Mesenchymal stem cell (in vitro differentiated cells and primary cell): ENCODE data around the gene CCSER1. TPM values are rescaled to one million over a fixed set of nuclear protein-coding genes. Genes with fewer than 3 reads are reported as not detected.

ENCODE experiments used
- DNase-seq: peaks from one replicate; pipeline ENCODE4 v3.0.0-alpha.2; 2013
- H2AFZ ChIP-seq: one replicate; pipeline ENCODE4 v1.6.1; 2013; ENCODE audit warnings: low read depth, mild to moderate bottlenecking, control low read depth, inconsistent platforms, low read length, moderate library complexity
- H2AK5ac ChIP-seq: 2 replicates; pipeline ENCODE4 v1.6.1; 2013; ENCODE audit warnings: low read length, moderate library complexity, mild to moderate bottlenecking, inconsistent platforms; ENCODE audit not compliant: severe bottlenecking
- H2BK120ac ChIP-seq: one replicate; pipeline ENCODE4 v1.6.1; 2013; ENCODE audit warnings: low read depth, mild to moderate bottlenecking, inconsistent platforms, low read length, moderate library complexity
- H2BK12ac ChIP-seq, 2 experiments: one replicate each; pipeline ENCODE4 v1.6.1; 2013; ENCODE audit warnings: inconsistent platforms in 2 of 2, low read length in 2 of 2, mild to moderate bottlenecking in 2 of 2, moderate library complexity in 2 of 2, control low read depth in 1 of 2
- H2BK15ac ChIP-seq: one replicate; pipeline ENCODE4 v1.6.1; 2013; ENCODE audit warnings: mild to moderate bottlenecking, low read depth, inconsistent platforms; ENCODE audit not compliant: poor library complexity, severe bottlenecking
- H2BK5ac ChIP-seq: 2 replicates; pipeline ENCODE4 v1.6.1; 2013; ENCODE audit warnings: low read depth, mild to moderate bottlenecking, low read length, control low read depth, inconsistent platforms; ENCODE audit not compliant: poor library complexity, severe bottlenecking
- H3K14ac ChIP-seq, 2 experiments: one replicate each; pipeline ENCODE4 v1.6.1; 2013; ENCODE audit warnings: inconsistent platforms in 2 of 2, low read length in 2 of 2, control low read depth in 1 of 2, mild to moderate bottlenecking in 1 of 2, moderate library complexity in 1 of 2
- H3K18ac ChIP-seq, 2 experiments: one replicate each; pipeline ENCODE4 v1.6.1; 2013; ENCODE audit warnings: inconsistent platforms in 2 of 2, low read length in 2 of 2, control low read depth in 1 of 2, low read depth in 1 of 2, mild to moderate bottlenecking in 1 of 2
- H3K23ac ChIP-seq, 2 experiments: one replicate each; pipeline ENCODE4 v1.6.1; 2013; ENCODE audit warnings: inconsistent platforms in 2 of 2, low read length in 2 of 2, mild to moderate bottlenecking in 2 of 2, moderate library complexity in 2 of 2, control low read depth in 1 of 2
- H3K27ac ChIP-seq: 2 replicates; pipeline ENCODE4 v1.5.1; 2013; ENCODE audit warnings: mild to moderate bottlenecking, moderate library complexity, low read length, control low read depth, inconsistent platforms; ENCODE audit not compliant: poor library complexity, severe bottlenecking
- H3K27me3 ChIP-seq, 2 experiments: 2 replicates each; pipeline versions ENCODE4 v1.6.1 to v1.7.0; 2013; ENCODE audit warnings: low read length in 2 of 2, mild to moderate bottlenecking in 2 of 2, moderate library complexity in 2 of 2, control low read depth in 1 of 2, inconsistent platforms in 1 of 2; ENCODE audit not compliant: control insufficient read depth in 1 of 2, insufficient read depth in 1 of 2
- H3K36me3 ChIP-seq, 2 experiments: 2 replicates each; pipeline versions ENCODE4 v1.6.1 to v1.7.0; 2013; ENCODE audit warnings: low read length in 2 of 2, control low read depth in 1 of 2, inconsistent platforms in 1 of 2, low read depth in 1 of 2, mild to moderate bottlenecking in 1 of 2; ENCODE audit not compliant: insufficient read depth in 2 of 2, control insufficient read depth in 1 of 2
- H3K4ac ChIP-seq, 2 experiments: one replicate each; pipeline ENCODE4 v1.6.1; 2013; ENCODE audit warnings: inconsistent platforms in 2 of 2, low read length in 2 of 2, mild to moderate bottlenecking in 2 of 2, moderate library complexity in 2 of 2, control low read depth in 1 of 2, low read depth in 1 of 2
- H3K4me1 ChIP-seq: 2 replicates; pipeline ENCODE4 v1.6.1; 2013; ENCODE audit warnings: low read depth, low read length, control low read depth; ENCODE audit not compliant: control insufficient read depth, insufficient read depth
- H3K4me2 ChIP-seq: 2 replicates; pipeline ENCODE4 v1.6.1; 2013; ENCODE audit warnings: low read length, mild to moderate bottlenecking, inconsistent platforms; ENCODE audit not compliant: poor library complexity, severe bottlenecking
- H3K4me3 ChIP-seq, 2 experiments: 2 replicates each; pipeline versions ENCODE4 v1.5.1 to v1.7.0; 2013; ENCODE audit warnings: low read length in 2 of 2, mild to moderate bottlenecking in 2 of 2, control low read depth in 1 of 2, low read depth in 1 of 2; ENCODE audit not compliant: insufficient read depth in 1 of 2
- H3K79me1 ChIP-seq: replicated peaks from 2 replicates; pipeline ENCODE4 v1.6.1; 2013; ENCODE audit warnings: mild to moderate bottlenecking, control low read depth, low read length, inconsistent platforms; ENCODE audit not compliant: poor library complexity, severe bottlenecking
- H3K9ac ChIP-seq: 2 replicates; pipeline ENCODE4 v1.7.0; 2013; ENCODE audit warnings: mild to moderate bottlenecking, low read length, moderate library complexity
- H3K9me3 ChIP-seq: 2 replicates; pipeline ENCODE4 v1.7.0; 2013; ENCODE audit warnings: mild to moderate bottlenecking, low read length; ENCODE audit not compliant: control insufficient read depth
- H4K8ac ChIP-seq: one replicate; pipeline ENCODE4 v1.6.1; 2013; ENCODE audit warnings: inconsistent platforms, mild to moderate bottlenecking, low read length, moderate library complexity
- H4K91ac ChIP-seq: one replicate; pipeline ENCODE4 v1.6.1; 2013; ENCODE audit warnings: mild to moderate bottlenecking, low read length, inconsistent platforms
- WGBS: methylation state at CpG from one replicate; pipeline ENCODE4 v1.1.7; 2013; ENCODE audit warnings: mixed read lengths; 5-methylcytosine and 5-hydroxymethylcytosine counted together
- polyA plus RNA-seq, 2 experiments: library from polyadenylated mRNA; stranded (reverse); fragments of 200-250 nt; gene quantifications; one replicate each; pipeline ENCODE4 v1.2.3, GENCODE V29; 2013

The CCSER1 gene
- polyA plus RNA-seq (2013, experiment 1 of 2): 0.01 TPM
- polyA plus RNA-seq (2013, experiment 2 of 2): 0.04 TPM

- H2AK5ac ChIP-seq: no peak within 1 kb of the TSS
- no peaks in the 10 kb centered on the region for H3K9me3 ChIP-seq
- H3K4me3 ChIP-seq: peak within 1 kb of the TSS; percentile 59 to 86
- no peak within 1 kb of the TSS for H2BK120ac ChIP-seq
- H4K91ac ChIP-seq: peak within 1 kb of the TSS; percentile 39
- peak; percentile 64 for DNase-seq
- no peak within 1 kb of the TSS for H4K8ac ChIP-seq
- H2BK12ac ChIP-seq: no peak within 1 kb of the TSS
- H3K23ac ChIP-seq: no peak within 1 kb of the TSS
- 2% methylated on average over 26 of the region's 35 CpGs for WGBS
- H2AFZ ChIP-seq: peak within 1 kb of the TSS; percentile 43
- no peaks in the 10 kb centered on the region for H3K79me1 ChIP-seq
- H2BK15ac ChIP-seq: no peak within 1 kb of the TSS
- peak within 1 kb of the TSS in 1 of 2 experiments; percentile 70 for H3K14ac ChIP-seq
- peak within 1 kb of the TSS; percentile 100 for H3K4me2 ChIP-seq
- no peak within 1 kb of the TSS for H2BK5ac ChIP-seq
- peaks cover 11% of the 10 kb centered on the region for H3K4me1 ChIP-seq
- H3K36me3 ChIP-seq: no peaks in the 10 kb centered on the region
- H3K9ac ChIP-seq: no peak within 1 kb of the TSS
- no peak within 1 kb of the TSS for H3K4ac ChIP-seq
- peak within 1 kb of the TSS; percentile 29 to 40 for H3K18ac ChIP-seq
- H3K27ac ChIP-seq: peak within 1 kb of the TSS; percentile 3
- H3K27me3 ChIP-seq: peaks cover 0 to 26% of the 10 kb centered on the region in 2 experiments
Observed at GRCh38 chr4:90127223-90127705, at the start of gene CCSER1. Gene CCSER1, plus strand, starts transcription at chr4:90127394.

- H2AFZ ChIP-seq: no peak overlapping the region
- H3K18ac ChIP-seq: no peak overlapping the region
- no peak overlapping the region for H3K4ac ChIP-seq
- no peak overlapping the region for H3K14ac ChIP-seq
- H3K23ac ChIP-seq: no peak overlapping the region
- no peak overlapping the region for H2BK12ac ChIP-seq
- no peak overlapping the region for H2BK15ac ChIP-seq
- H3K9ac ChIP-seq: no peak overlapping the region
- no peak overlapping the region for H3K4me3 ChIP-seq
- no peak overlapping the region for H4K91ac ChIP-seq
- H3K27ac ChIP-seq: no peak overlapping the region
- H2BK120ac ChIP-seq: no peak overlapping the region
- no peaks in the 10 kb centered on the region for H3K36me3 ChIP-seq
- H4K8ac ChIP-seq: no peak overlapping the region
- no peaks in the 10 kb centered on the region for H3K4me1 ChIP-seq
- H3K4me2 ChIP-seq: no peak overlapping the region
- H2AK5ac ChIP-seq: no peak overlapping the region
- no peaks in the 10 kb centered on the region for H3K27me3 ChIP-seq
- H2BK5ac ChIP-seq: no peak overlapping the region
- H3K9me3 ChIP-seq: no peaks in the 10 kb centered on the region
- H3K79me1 ChIP-seq: no peaks in the 10 kb centered on the region
- DNase-seq: peak; percentile 21
Observed at GRCh38 chr4:90078440-90078839, 48.8 kb upstream of the CCSER1 start.

GRCh38 chr4:90080116-90080515, 47.1 kb upstream of the CCSER1 start:
- Histone ChIP-seq H3K4me2 (no peak overlapping the region), H3K9me3 (no peaks in the 10 kb centered on the region), H2AK5ac (no peak overlapping the region), H4K91ac (no peak overlapping the region), H2BK12ac (no peak overlapping the region), H3K18ac (no peak overlapping the region), H3K27ac (no peak overlapping the region), H3K23ac (no peak overlapping the region), H3K9ac (no peak overlapping the region), H3K4me1 (no peaks in the 10 kb centered on the region), H2BK120ac (no peak overlapping the region), H2BK15ac (no peak overlapping the region), H2AFZ (no peak overlapping the region), H3K36me3 (no peaks in the 10 kb centered on the region), H2BK5ac (no peak overlapping the region), H4K8ac (no peak overlapping the region), H3K4ac (no peak overlapping the region), H3K79me1 (no peaks in the 10 kb centered on the region), H3K4me3 (no peak overlapping the region), H3K14ac (no peak overlapping the region), H3K27me3 (no peaks in the 10 kb centered on the region)
- WGBS: 88% methylated on average over 1 of the region's 2 CpGs
- no peak for DNase-seq

- no peaks in the 10 kb centered on the region for H3K27me3 ChIP-seq
- no peak overlapping the region for H3K27ac ChIP-seq
- H3K4me1 ChIP-seq: no peaks in the 10 kb centered on the region
- H2AK5ac ChIP-seq: no peak overlapping the region
- H3K4me2 ChIP-seq: no peak overlapping the region
- H3K79me1 ChIP-seq: no peaks in the 10 kb centered on the region
- H3K9me3 ChIP-seq: no peaks in the 10 kb centered on the region
- no peak overlapping the region for H3K23ac ChIP-seq
- no peak overlapping the region for H3K9ac ChIP-seq
- H2BK120ac ChIP-seq: no peak overlapping the region
- H2BK15ac ChIP-seq: no peak overlapping the region
- no peak overlapping the region for H3K14ac ChIP-seq
- no peak overlapping the region for H3K18ac ChIP-seq
- DNase-seq: no peak
- H3K4me3 ChIP-seq: no peak overlapping the region
- 89% methylated on average over 8 of the region's 8 CpGs for WGBS
- no peak overlapping the region for H2BK5ac ChIP-seq
- H3K4ac ChIP-seq: no peak overlapping the region
- no peaks in the 10 kb centered on the region for H3K36me3 ChIP-seq
- no peak overlapping the region for H4K8ac ChIP-seq
- no peak overlapping the region for H4K91ac ChIP-seq
- no peak overlapping the region for H2AFZ ChIP-seq
- no peak overlapping the region for H2BK12ac ChIP-seq
Observed at GRCh38 chr4:90081432-90082144, 45.6 kb upstream of the CCSER1 start.
